Measurements from ENCODE around the gene MAPK9. TPM values are rescaled to one million over a fixed set of nuclear protein-coding genes. Genes with fewer than 3 reads are reported as not detected.

The MAPK9 gene
- 28.9 TPM for polyA plus RNA-seq (2012; ENCODE audit: insufficient read length, low read depth)

DNA sequence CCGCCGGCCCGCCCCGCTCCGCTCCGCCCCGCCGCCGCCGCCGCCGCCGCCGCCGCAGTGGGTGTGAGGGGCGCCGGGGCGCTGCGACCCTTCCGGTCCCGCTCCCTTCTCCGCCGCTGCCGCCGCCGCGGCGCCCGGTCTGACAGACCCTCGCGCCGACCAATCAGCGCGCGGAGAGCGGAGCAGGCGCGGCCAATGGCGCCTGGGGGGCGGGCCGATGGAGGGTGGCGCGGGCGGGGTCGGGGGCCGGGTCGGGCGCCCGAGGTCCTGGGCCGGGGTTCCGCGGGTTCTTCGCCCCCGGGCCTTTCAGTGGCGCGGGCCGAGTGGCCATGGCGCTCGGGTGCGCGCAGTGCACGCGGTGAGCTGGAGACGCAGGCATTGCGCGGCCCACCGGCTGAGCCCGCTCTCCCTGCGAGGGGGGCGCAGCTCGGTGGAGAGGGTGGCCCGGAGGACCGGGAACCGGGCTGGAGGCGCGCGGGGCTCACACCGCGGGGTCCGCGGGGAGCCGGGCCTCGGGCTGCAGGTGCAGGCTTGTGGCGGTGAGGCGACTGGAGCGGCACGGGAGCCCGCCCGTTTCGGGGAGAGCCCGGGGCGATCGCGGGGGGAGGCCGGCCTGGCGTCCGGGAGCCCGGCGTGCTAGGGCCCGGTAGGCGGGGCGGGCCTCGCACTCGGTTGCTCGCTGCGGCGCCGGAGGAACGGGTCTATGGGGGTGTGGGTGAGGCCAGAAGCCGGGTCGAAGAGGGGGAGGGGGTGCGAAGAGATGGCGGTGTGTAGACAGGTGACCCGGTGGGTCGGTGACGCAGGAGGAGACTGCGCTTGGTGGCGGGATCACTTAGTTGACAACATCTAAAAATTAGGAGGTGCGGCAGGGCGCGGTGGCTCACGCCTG, at the start of gene MAPK9:
Gene MAPK9, minus strand, starts transcription at position 141 of the 889 bp plus-strand sequence. CDS start 11,522 bp downstream, outside the sequence.
- TF ChIP-seq POLR2AphosphoS5 (IDR thresholded peaks at IDR 0.05; ENCODE audit: low read depth, low read length) (0 out of 2 replicates have a peak, but pooled peaks have one; percentile 25), TAF1 (IDR thresholded peaks at IDR 0.05; ENCODE audit: borderline replicate concordance, insufficient read depth, low read length) (no peak)

DNA sequence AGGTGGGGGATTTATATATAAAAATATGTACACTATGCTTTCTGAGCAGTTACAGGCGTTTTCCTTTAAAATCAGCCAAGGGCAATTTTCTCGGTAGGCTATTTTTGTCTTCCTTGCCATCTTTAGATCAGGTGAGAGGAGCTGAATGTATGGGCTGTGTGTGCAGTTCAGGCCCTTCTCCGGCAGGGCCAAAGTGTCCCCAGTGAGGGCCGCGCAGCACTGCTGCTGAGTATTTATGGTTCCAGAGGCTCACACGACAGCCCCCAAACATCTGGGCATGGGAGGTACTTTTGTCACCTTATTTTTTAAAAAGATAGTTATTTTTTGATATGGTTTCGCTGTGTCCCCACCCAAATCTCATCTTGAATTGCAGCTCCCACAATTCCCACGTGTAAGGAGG, 49.7 kb upstream of the MAPK9 start:
- no peak for TF ChIP-seq FOXP2 (optimal IDR thresholded peaks at IDR 0.05; ENCODE audit: borderline replicate concordance, extremely low read depth, extremely low read length, insufficient read depth)
- TF ChIP-seq, protein P1, sequence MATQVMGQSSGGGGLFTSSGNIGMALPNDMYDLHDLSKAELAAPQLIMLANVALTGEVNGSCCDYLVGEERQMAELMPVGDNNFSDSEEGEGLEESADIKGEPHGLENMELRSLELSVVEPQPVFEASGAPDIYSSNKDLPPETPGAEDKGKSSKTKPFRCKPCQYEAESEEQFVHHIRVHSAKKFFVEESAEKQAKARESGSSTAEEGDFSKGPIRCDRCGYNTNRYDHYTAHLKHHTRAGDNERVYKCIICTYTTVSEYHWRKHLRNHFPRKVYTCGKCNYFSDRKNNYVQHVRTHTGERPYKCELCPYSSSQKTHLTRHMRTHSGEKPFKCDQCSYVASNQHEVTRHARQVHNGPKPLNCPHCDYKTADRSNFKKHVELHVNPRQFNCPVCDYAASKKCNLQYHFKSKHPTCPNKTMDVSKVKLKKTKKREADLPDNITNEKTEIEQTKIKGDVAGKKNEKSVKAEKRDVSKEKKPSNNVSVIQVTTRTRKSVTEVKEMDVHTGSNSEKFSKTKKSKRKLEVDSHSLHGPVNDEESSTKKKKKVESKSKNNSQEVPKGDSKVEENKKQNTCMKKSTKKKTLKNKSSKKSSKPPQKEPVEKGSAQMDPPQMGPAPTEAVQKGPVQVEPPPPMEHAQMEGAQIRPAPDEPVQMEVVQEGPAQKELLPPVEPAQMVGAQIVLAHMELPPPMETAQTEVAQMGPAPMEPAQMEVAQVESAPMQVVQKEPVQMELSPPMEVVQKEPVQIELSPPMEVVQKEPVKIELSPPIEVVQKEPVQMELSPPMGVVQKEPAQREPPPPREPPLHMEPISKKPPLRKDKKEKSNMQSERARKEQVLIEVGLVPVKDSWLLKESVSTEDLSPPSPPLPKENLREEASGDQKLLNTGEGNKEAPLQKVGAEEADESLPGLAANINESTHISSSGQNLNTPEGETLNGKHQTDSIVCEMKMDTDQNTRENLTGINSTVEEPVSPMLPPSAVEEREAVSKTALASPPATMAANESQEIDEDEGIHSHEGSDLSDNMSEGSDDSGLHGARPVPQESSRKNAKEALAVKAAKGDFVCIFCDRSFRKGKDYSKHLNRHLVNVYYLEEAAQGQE (IDR thresholded peaks at IDR 0.05; ENCODE audit: insufficient read depth in 1 of 2, low read depth in 2 of 2, low read length in 2 of 2) = no peak
- no peak for TF ChIP-seq TAF1 (IDR thresholded peaks at IDR 0.05; ENCODE audit: borderline replicate concordance, insufficient read depth, low read length)
- TF ChIP-seq SIN3A (IDR thresholded peaks at IDR 0.05; ENCODE audit: borderline replicate concordance, insufficient read depth, low read length) = no peak
- no peak for TF ChIP-seq POLR2AphosphoS5 (IDR thresholded peaks at IDR 0.05; ENCODE audit: low read depth, low read length)

DNA sequence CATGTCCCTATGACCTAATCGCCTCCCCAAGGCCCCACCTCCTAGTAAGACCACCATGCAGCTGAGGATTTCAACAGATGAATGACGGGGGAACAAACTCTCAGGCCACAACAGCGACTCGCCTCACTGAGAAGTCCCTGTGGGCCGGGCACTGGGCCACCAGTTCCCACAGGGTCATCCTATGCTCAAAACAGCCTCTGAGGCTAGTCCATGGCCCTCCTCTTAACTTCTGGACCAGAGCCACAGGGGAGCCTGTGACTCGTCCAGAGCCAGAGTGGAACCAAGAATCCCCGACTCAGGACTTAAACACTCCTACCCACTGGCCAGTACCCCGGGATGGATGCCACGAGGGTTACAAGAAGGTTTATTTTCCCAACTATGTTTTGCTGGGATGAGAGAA, 49.0 kb upstream of the MAPK9 start:
- no peak for TF ChIP-seq SIN3A (IDR thresholded peaks at IDR 0.05; ENCODE audit: borderline replicate concordance, insufficient read depth, low read length)
- TF ChIP-seq POLR2AphosphoS5 (IDR thresholded peaks at IDR 0.05; ENCODE audit: low read depth, low read length) = no peak
- TF ChIP-seq, protein P1 (IDR thresholded peaks at IDR 0.05; ENCODE audit: insufficient read depth in 1 of 2, low read depth in 2 of 2, low read length in 2 of 2) = no peak
- TF ChIP-seq FOXP2 (optimal IDR thresholded peaks at IDR 0.05; ENCODE audit: borderline replicate concordance, extremely low read depth, extremely low read length, insufficient read depth) = no peak
- no peak for TF ChIP-seq TAF1 (IDR thresholded peaks at IDR 0.05; ENCODE audit: borderline replicate concordance, insufficient read depth, low read length)

DNA sequence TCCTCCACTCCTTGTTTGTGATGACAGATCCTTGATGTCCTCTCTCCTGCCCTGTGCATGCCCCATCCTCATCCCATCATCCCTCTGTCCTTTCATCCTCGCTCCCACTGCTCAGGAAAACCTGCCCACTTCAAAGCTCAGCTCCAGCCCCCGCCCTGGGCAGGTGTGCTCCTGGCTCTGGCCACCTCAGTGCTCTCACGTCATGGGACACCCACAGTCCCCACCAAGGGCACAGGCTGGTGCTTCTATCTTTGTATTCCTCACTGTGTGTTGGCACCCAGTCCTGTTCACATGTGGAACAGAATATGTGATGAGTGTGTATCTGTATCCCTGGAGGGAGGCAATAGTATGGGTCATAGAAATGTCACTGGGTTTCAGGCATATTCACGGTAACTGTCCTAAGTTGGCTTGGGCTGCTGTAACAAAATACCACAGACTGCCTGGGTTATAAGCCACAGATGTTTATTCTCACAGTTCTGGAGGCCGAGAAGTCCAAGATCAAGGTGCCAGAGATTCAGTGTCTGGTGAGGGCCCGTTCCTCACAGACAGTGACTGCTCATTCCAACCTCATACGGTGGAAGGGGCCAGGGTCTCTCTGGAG, 47.8 kb upstream of the MAPK9 start:
- TF ChIP-seq, protein P1 (IDR thresholded peaks at IDR 0.05; ENCODE audit: insufficient read depth in 1 of 2, low read depth in 2 of 2, low read length in 2 of 2) = no peak
- no peak for TF ChIP-seq TAF1 (IDR thresholded peaks at IDR 0.05; ENCODE audit: borderline replicate concordance, insufficient read depth, low read length)
- no peak for TF ChIP-seq SIN3A (IDR thresholded peaks at IDR 0.05; ENCODE audit: borderline replicate concordance, insufficient read depth, low read length)
- no peak for TF ChIP-seq FOXP2 (optimal IDR thresholded peaks at IDR 0.05; ENCODE audit: borderline replicate concordance, extremely low read depth, extremely low read length, insufficient read depth)
- no peak for TF ChIP-seq POLR2AphosphoS5 (IDR thresholded peaks at IDR 0.05; ENCODE audit: low read depth, low read length)

DNA sequence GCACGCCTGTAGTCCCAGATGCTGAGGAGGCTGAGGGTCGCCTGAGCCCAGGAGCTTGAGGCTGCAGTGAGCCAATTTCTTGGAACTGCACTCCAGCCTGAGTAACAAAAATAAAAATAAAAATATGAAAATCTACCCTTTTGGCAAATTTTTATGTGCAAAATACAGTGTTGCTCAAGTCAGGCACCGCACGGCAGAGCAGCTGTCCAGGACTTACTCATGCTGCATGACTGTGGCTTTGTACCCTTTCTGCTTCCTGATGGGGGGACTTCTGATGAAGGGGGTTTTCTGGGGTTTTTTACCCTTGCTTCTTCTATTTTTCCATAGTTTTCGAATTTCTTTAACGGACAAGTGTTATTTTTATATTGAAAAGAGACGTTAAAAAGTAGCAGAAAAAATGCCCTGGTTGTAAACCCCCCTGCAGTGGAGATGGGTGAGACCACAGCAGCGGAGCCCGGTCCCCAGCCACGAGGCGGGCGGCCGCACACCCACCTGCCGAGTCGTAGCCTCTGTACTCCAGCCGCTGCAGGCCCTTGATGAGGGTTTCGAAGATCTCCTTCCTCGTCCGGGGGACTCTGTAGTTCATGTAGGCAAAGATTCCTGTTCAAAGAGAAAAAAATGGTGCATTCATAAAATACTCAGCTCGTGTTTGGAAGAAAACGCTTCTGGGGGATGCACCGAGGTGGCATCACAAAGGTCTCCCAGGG, 46.3 kb upstream of the MAPK9 start:
- TF ChIP-seq FOXP2 (optimal IDR thresholded peaks at IDR 0.05; ENCODE audit: borderline replicate concordance, extremely low read depth, extremely low read length, insufficient read depth) (no peak), TAF1 (IDR thresholded peaks at IDR 0.05; ENCODE audit: borderline replicate concordance, insufficient read depth, low read length) (no peak), POLR2AphosphoS5 (IDR thresholded peaks at IDR 0.05; ENCODE audit: low read depth, low read length) (no peak), SIN3A (IDR thresholded peaks at IDR 0.05; ENCODE audit: borderline replicate concordance, insufficient read depth, low read length) (no peak)
- TF ChIP-seq, protein P1 (IDR thresholded peaks at IDR 0.05; ENCODE audit: insufficient read depth in 1 of 2, low read depth in 2 of 2, low read length in 2 of 2) = no peak

All from PFSK-1 (cell line).